ENCODE data around the gene MRPS18B.
"Not testable (repeated sequence)": the region's sequence is repeated elsewhere in the genome, so short reads cannot be mapped to it uniquely, and the experiment has no call there.

MRPS18B gene

DNA sequence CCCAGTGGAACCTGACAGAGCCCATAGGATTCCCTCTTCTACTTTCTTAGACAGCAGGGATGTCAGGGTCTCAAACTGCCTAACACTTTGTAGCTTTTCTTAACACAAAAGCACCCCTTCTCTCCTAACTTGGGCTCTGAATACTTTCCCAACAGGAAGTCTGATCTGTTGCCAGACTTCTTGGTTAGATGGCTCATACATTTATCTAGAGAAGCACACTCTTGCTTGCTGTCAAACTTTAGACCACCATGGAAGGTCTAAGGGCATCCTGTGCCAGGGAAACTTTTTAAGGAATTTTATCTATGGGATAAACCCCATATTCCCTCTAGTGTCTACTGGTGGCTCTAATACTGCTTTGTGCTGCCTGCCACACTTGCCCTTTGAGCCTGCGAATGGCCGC is 26.0 kb downstream of the MRPS18B start:
- no peak for DNase-seq (ENCODE audit: low spot score)

GRCh38 chr6:30644769-30645168 is 27.1 kb downstream of the MRPS18B start:
- DNase-seq (ENCODE audit: low spot score): no peak

- no peak for DNase-seq (ENCODE audit: low spot score)
Observed at GRCh38 chr6:30645989-30646388, 28.3 kb downstream of the MRPS18B start.

DNA sequence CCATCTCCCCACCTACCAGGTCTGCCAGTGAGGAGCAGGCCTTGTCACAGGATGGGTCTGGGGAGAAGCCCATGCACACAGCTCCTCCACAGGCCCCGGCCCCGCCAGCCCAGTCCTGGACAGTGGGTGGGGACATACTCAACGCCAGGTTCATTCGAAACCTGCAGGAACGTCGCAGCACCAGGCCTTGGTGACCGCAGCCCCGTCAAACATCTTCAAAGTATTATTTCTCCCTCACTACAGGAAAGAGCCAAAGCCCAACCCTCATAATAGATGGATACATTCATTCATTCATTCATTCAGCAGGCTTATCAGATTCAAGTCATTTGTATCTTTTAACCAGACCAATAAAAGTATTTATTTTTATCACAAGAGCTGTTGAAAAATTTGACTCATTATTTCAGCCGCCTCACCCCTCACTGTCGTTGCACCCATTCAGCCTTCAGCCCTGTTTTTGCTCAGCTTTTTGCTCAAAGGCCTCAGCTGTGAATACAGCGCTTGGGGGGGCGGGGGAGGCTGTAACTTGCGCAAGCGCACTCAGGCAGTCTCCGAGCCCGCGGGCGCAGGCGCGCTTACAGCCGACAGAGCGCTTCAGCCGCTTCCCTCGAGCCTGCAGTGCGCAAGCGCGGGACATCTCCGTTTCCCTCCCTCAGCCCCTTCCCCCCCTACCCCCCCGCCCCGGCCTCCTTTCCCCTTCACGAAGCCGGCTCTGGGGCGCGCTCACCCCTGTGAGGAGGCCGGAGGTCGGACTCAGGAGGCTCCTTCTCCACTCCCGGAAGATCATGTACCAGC is 29.0 kb downstream of the MRPS18B start, which contains the start of gene C6orf136:
TSS of gene C6orf136 (plus strand) at position 684 of the 792 bp plus-strand sequence. CDS start at position 783, 99 bp downstream.
- peak; percentile 96 for DNase-seq (ENCODE audit: low spot score)

DNA sequence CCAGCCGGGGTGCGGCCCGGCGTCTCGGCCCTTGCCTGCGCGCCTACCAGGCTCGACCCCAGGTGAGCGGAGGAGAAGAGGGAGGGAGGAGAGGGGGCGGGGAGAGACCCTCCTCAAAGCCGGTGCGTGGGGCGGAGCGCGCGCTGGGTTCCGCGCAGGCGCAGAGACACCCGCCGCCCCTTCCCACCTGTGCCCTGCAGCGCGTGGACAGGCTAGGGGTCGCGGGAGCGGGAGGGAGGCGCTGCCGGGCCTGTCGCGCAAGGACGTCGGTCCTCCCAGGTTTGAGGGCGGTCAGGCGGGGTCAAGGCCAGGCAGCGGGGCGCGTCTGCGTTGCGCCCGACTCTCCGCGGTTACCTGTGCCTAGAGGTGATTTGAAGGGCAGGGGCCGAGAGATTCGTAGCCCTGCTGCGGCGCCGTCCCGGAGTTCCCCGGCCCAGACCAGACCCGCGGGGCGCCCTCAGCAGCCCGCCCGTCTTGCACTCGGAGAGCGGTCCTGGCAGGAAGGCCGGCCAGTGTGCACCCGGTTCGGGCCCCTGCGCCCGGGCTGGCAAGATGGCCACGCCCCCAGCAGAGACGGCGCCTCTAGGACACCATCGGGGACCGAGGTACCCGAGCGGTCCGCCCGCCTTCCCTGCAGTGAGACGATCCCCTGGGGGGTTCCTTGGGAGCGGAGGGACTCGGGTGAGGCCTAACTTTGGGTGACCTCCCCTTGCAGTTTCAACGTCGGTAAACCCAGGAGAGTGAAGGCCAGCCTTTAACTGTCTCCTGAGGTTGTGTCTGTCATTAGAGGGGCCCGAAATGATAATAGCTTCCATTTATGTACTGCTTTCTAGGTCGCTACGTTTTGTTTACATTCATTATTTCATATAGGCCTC is 29.8 kb downstream of the MRPS18B start:
- DNase-seq (ENCODE audit: low spot score): peak; percentile 94

DNA sequence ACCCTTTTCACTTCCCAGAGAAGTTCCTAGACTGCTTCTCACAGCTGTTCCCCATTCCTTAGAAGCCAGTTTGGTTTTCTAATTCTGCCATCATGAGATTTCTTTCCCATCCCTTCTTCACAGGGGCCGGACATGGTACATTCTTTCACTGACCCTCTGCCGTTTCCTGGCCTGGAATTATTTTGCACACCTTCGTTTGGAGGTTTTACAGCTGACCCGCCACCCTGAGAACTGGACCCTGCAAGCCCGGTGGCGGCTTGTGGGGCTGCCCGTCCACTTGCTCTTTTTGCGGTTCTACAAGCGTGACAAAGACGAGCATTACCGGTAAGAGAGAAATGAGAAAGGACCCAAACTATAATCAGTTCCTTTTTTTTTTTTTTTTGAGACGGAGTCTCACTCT is 33.5 kb downstream of the MRPS18B start:
- DNase-seq (ENCODE audit: low spot score): no peak

DNA sequence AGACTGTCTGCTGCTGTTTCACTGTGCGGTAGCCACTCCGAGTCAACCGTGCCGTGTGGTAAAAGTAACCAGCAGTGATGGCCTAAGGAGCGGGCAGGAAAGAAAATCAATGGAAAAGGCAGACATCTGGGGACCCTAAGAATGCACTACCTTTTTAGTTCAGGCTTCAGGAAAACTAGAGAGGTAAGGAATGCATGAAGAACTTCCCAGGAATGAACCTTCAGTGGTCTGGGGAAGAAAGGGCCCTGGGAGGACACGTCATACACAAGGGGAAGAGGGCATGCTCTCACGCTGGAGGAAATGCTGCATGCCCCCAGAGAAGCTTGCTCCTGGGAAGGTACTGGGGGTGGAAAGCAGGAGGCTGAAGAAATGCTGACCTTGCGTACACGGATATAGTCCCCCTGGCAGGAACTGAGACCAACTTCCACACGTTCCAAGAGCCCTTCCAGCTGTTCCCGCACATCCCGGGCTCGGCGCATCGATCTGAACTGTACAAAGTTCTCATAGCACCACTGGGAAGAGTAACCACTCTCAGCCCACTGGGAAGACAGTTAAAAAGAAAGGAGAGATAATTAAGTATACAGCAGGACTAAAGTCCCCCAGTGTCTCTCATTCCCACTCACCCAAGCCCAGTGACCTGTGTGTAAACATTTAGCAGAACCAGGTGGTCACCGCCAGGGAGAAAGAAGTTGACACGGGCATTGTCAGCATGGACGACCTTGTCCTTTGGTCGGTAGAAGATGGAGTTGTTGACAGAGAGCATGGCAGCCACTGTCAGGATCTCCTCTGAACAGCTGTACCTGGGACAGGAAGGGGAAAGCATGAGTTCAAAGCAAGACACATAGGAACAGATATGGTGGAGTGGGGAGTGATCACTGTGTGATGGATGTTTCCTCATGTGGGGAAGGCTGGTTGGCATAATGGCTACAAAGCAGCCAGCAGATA is 37.4 kb downstream of the MRPS18B start:
- DNase-seq (ENCODE audit: low spot score): no peak

DNA sequence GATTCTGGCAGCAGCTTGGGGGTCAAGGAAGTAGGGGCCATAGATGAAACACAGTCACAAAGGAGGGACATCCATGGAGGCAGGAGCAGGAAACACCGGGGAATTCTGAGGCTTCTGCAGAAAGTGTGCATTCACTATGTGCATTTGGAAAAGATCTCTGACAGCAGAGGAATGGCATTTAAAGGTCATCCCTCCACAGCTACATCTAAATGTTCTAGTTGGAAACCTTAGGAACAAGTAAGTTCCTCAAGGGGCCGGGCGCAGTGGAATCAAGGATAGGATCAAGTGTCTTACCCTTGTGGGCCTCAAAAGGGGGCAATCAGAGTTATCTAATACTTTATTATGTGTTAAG is 38.1 kb downstream of the MRPS18B start:
- no peak for DNase-seq (ENCODE audit: low spot score)

DNA sequence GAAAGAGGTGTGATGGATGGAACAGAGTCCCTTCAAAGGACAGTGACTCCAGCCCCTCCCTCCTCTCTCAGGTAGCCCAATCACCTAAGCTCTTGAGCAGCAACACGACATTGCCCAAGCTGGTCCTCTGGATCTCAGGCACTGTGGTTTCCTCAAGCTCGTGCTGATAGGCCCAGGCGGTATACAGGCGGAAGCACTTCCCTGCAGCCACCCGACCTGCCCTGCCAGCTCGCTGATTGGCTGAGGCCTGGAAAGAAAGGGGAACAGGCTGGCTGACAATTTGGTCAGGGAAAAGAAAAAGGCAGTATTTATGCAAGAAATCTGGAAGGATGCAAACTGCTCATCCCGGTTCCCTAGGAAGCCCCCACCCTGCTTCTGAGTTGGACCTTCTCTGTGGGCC is 38.9 kb downstream of the MRPS18B start:
- DNase-seq (ENCODE audit: low spot score): no peak

- no peak for DNase-seq (ENCODE audit: low spot score)
Observed at GRCh38 chr6:30657454-30657853, 39.8 kb downstream of the MRPS18B start.

- not testable (repeated sequence) for DNase-seq (ENCODE audit: low spot score)
Observed at GRCh38 chr6:30657922-30658321, 40.3 kb downstream of the MRPS18B start.

DNA sequence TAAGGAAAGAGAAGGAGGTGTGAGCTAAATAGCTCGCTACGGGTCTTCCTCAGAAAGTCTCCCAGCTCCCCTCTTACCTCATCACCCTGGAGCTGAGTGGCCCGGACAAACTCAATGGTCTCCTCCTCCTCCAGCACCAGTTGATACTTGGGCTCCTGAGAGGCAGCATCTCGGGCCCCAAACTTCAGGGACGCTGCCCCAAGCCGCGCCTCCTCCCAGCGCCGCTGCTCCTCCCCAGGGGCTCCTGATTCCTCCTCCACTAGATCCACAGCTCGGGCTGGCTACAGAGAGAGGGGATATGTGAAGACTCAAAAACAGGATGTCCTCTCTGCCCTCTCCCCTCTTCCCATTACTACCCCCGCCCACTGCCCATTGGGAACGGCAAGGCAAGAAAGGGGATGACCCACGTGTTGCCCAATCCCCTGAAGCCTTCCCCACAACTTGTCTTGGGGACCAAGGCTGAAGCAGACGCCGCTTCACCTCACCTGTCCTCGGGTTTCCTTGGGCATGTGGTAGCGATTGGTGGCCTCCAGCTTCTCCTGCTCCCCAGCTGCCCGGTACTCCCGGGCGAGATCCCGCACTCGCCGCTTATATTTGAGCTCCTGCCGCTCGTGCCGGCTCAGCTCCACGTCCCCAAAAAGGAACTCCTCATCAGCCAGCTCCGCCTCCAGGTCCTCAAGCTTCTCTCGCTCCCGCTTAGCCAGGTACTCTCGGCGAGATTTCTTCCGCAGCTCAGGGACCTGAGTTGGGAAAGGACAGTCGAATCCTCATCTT is 47.5 kb downstream of the MRPS18B start:
- DNase-seq (ENCODE audit: low spot score): no peak

DNA sequence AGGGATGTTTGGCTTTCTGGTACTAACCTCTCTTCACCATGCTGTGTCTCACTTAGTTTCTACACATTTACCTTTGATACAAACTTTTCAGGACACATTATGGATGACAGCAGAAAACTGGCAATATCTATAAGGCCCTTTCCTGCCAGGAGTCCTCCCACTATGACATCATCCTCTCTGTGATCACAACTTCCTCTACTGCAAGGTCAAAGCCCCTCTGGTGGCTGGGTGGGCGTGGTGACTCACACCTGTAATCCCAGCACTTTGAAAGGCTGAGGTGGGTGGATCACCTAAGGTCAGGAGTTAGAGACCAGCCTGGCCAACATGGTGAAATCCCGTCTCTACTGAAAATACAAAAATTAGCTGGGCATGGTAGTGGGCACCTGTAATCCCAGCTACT is 48.7 kb downstream of the MRPS18B start:
- not testable (repeated sequence) for DNase-seq (ENCODE audit: low spot score)

GRCh38 chr6:30670760-30671527 is 53.3 kb downstream of the MRPS18B start:
- no peak for DNase-seq (ENCODE audit: low spot score)

DNA sequence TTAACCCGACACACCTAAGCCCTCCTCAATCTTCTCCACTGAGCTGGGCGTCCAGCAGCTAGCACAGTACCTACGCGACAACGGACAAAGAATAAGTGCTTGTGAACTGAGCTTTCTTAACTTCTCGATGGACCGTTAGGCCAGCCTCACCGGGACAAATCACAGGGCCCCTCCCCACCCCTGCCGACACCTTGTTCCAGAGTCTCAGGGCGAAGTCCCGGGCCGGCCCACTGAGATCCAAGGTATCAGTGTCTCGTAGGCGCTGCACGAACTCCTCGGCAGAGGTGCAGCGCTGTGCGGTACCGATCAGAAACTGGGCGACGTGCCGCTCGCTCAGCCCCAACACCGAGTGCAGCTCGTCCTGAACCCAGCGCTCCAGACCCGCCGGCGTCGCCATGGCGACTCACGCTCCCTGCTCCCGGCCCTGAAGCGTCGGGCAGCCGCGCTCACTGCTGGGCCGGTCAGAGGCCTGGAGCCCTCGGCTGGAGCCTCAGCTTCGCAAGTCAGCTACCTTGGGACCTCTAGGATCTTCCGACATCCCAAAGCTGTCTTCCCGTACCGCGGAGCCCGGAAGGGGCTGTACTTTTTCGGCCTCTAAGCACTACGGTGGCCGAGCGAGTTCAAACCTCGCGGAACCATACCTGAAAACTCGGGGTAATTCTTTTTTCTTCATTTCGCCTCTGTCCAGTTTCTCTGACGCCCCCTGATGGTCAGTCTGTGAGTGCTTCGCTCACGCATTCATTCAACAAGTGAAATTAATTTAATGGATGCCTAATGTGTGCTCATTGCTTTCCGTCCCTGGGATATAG is 55.0 kb downstream of the MRPS18B start, which contains the start of gene DHX16:
TSS of gene DHX16 (minus strand) at position 562 of the 809 bp plus-strand sequence. CDS start at position 397, 165 bp downstream.
- peak; percentile 87 for DNase-seq (ENCODE audit: low spot score)
